Loucy (cell line): Measurements from ENCODE around the gene NEURL4.

Source experiments
- H2AFZ ChIP-seq: fragments of 200-600 bp; sonication (generic); 2 replicates; pipeline ENCODE4 v1.6.0; 2016; ENCODE audit warnings: antibody characterized with exemption, mild to moderate bottlenecking, low read length, moderate library complexity
- H3F3A ChIP-seq: fragments of 200-600 bp; 2 replicates; pipeline ENCODE4 v1.6.0; 2016; ENCODE audit warnings: antibody characterized with exemption, low read depth, mild to moderate bottlenecking
- H3K27me3 ChIP-seq: fragments of 200-600 bp; sonication (generic); 2 replicates; pipeline ENCODE4 v1.6.1; 2014; ENCODE audit warnings: low read length, mild to moderate bottlenecking; ENCODE audit not compliant: insufficient read depth, poor library complexity, severe bottlenecking
- H3K36me3 ChIP-seq: fragments of 200-600 bp; sonication (generic); 2 replicates; pipeline ENCODE4 v1.6.1; 2016; ENCODE audit warnings: low read length; ENCODE audit not compliant: insufficient read depth
- H3K4me1 ChIP-seq: fragments of 200-600 bp; sonication (generic); 2 replicates; pipeline ENCODE4 v1.5.1; 2014; ENCODE audit warnings: low read length, mild to moderate bottlenecking; ENCODE audit not compliant: insufficient read depth, poor library complexity, severe bottlenecking
- H3K4me2 ChIP-seq: fragments of 200-600 bp; sonication (generic); 2 replicates; pipeline ENCODE4 v1.6.0; 2014; ENCODE audit warnings: antibody characterized with exemption, low read length, low read depth, mild to moderate bottlenecking; ENCODE audit not compliant: poor library complexity, severe bottlenecking
- H3K4me3 ChIP-seq: fragments of 200-600 bp; sonication (generic); 2 replicates; pipeline ENCODE4 v1.5.1; 2014; ENCODE audit warnings: low read length, mild to moderate bottlenecking, mixed read lengths; ENCODE audit not compliant: poor library complexity, severe bottlenecking
- H3K79me2 ChIP-seq: fragments of 200-600 bp; sonication (generic); 2 replicates; pipeline ENCODE4 v1.6.1; 2014; ENCODE audit warnings: low read length; ENCODE audit not compliant: insufficient read depth
- H3K9ac ChIP-seq: fragments of 200-600 bp; sonication (generic); 2 replicates; pipeline ENCODE4 v1.6.0; 2014; ENCODE audit warnings: mild to moderate bottlenecking, low read depth, low read length, moderate library complexity; ENCODE audit not compliant: poor library complexity, severe bottlenecking
- H3K9me2 ChIP-seq: fragments of 200-600 bp; sonication (generic); replicated peaks from 2 replicates; pipeline ENCODE4 v1.6.1; 2016; ENCODE audit warnings: low read depth, low read length, mixed read lengths
- H3K9me3 ChIP-seq: fragments of 200-600 bp; sonication (generic); 2 replicates; pipeline ENCODE4 v1.6.1; 2014; ENCODE audit warnings: mild to moderate bottlenecking, antibody characterized with exemption, low read length, low read depth; ENCODE audit not compliant: insufficient read depth
- H4K20me1 ChIP-seq: fragments of 200-600 bp; sonication (generic); 2 replicates; pipeline ENCODE4 v1.6.0; 2014; ENCODE audit warnings: antibody characterized with exemption, low read length, mild to moderate bottlenecking; ENCODE audit not compliant: insufficient read depth, poor library complexity, severe bottlenecking
- EZH2phosphoT487 ChIP-seq: fragments of 200-600 bp; IDR thresholded peaks from 2 replicates; pipeline ENCODE4 v1.6.1; 2018; ENCODE audit warnings: antibody characterized with exemption, mild to moderate bottlenecking, moderate library complexity, borderline replicate concordance
- TF ChIP-seq, protein P1 (sequence below): fragments of 200-600 bp; sonication (generic); conservative IDR thresholded peaks from 2 replicates; pipeline ENCODE4 v1.5.1; 2014; ENCODE audit warnings: mild to moderate bottlenecking, antibody characterized with exemption, low read length

NEURL4 gene

DNA sequence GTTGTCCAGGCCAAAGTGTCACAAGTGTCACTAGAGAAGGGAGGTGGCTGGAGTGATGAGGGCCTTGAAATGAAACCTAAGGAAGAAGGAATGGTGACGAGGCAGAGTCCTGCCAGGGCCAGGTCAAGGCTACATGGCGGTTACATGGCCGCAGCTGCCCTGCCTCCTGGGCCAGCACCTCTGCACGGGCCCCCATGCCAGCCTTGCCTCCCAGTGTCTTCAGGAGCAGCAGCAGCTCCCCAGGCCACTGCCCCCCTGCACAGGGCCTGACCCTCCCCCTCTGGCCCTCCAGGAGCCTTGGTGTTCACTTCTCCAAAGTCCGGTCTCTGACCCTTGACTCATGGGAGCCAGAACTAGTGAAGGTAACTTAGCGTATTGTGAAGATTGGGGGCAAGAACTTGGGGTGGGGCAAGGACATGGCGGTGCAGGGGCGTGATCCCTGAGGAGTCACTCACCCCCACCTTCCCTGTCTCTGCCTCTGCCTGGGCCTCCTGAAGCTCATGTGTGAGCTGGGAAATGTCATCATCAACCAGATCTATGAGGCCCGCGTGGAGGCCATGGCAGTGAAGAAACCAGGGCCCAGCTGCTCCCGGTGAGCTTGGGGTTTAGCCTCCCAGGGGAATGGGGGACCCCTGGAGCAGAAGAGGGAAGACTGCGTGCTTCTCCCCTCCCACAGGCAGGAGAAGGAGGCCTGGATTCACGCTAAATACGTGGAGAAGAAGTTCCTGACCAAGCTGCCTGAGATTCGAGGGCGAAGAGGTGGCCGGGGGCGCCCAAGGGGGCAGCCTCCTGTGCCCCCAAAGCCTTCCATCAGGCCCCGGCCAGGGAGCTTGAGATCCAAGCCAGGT lies 18.7 kb upstream of the NEURL4 start:
- H3K4me2 ChIP-seq: no peak overlapping the region
- H3F3A ChIP-seq: no peaks in the 10 kb centered on the region
- H4K20me1 ChIP-seq: peaks cover 17% of the 10 kb centered on the region
- no peaks in the 10 kb centered on the region for H3K4me1 ChIP-seq
- H3K9me3 ChIP-seq: no peaks in the 10 kb centered on the region
- H3K4me3 ChIP-seq: no peak overlapping the region
- H3K27me3 ChIP-seq: no peaks in the 10 kb centered on the region
- TF ChIP-seq, protein P1, sequence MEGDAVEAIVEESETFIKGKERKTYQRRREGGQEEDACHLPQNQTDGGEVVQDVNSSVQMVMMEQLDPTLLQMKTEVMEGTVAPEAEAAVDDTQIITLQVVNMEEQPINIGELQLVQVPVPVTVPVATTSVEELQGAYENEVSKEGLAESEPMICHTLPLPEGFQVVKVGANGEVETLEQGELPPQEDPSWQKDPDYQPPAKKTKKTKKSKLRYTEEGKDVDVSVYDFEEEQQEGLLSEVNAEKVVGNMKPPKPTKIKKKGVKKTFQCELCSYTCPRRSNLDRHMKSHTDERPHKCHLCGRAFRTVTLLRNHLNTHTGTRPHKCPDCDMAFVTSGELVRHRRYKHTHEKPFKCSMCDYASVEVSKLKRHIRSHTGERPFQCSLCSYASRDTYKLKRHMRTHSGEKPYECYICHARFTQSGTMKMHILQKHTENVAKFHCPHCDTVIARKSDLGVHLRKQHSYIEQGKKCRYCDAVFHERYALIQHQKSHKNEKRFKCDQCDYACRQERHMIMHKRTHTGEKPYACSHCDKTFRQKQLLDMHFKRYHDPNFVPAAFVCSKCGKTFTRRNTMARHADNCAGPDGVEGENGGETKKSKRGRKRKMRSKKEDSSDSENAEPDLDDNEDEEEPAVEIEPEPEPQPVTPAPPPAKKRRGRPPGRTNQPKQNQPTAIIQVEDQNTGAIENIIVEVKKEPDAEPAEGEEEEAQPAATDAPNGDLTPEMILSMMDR: no peak
- TF ChIP-seq EZH2phosphoT487: no peak
- H3K79me2 ChIP-seq: no peaks in the 10 kb centered on the region
- H3K9me2 ChIP-seq: no peaks in the 10 kb centered on the region
- H3K9ac ChIP-seq: no peak overlapping the region
- H2AFZ ChIP-seq: no peak overlapping the region
- H3K36me3 ChIP-seq: peaks cover 33% of the 10 kb centered on the region; the same call in 1 of the 2 replicates

DNA sequence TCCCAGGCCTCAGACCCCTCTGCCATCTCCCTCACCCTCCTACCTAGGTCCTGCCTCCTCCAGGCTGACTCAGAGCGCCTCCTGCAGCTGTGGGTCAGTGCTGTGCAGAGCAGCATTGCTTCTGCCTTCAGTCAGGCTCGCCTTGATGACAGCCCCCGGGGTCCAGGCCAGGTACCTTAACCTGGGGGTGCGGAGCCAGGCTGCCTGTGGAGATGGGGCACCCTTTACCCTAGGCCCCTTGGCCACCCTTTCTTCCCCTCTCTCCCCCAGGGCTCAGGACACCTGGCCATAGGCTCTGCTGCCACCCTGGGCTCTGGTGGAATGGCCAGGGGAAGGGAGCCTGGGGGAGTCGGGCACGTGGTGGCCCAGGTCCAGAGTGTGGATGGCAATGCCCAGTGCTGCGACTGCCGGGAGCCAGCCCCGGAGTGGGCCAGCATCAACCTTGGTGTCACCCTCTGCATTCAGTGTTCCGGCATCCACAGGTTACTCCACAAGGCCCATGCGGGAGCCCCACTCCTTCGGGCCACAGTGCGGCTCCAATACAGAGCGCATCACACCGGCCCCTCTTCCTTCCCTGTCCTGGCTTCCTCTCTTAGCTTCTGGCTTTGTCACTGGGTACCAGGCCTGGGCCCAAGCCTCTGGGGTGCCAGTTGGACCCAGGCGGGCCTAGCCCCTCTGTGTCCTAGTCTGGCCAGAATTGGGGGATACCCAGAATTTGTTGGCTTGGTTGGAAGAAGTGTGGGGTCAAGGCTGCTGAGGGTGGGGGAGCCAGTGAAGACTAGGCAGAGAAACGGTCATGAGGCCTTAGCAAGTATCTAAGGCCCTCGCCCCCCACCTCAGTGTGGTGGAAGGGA lies 17.9 kb upstream of the NEURL4 start:
- TF ChIP-seq, protein P1: no peak
- no peak for TF ChIP-seq EZH2phosphoT487

DNA sequence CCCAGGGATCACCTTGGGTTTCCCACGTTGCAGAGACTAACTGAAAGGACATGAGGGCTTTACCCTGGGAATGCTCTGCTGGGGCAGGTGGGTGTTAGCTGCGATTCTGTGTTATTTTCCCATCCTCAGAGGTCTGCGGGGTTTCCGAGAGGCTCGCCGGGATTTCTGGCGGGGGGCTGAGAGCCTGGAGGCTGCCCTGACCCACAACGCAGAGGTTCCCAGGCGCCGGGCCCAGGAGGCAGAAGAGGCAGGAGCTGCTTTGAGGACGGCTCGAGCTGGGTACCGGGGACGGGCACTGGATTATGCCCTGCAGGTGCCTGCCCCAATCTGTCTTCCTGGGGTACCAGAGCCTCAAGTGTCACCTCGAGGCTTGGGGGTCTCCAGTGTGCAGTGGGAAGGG lies 14.1 kb upstream of the NEURL4 start:
- Histone ChIP-seq H2AFZ (no peak overlapping the region), H3K9me2 (no peaks in the 10 kb centered on the region), H3K9ac (no peak overlapping the region), H3K9me3 (no peaks in the 10 kb centered on the region), H3K4me3 (no peak overlapping the region), H3K4me1 (peaks cover 13% of the 10 kb centered on the region), H3K27me3 (no peaks in the 10 kb centered on the region), H4K20me1 (peaks cover 50% of the 10 kb centered on the region), H3F3A (no peaks in the 10 kb centered on the region), H3K4me2 (no peak overlapping the region), H3K36me3 (peaks cover 38% of the 10 kb centered on the region; the same call in 1 of the 2 replicates), H3K79me2 (peaks cover 38% of the 10 kb centered on the region)
- no peak for TF ChIP-seq EZH2phosphoT487
- TF ChIP-seq, protein P1: no peak

More for the DNA sequence above, 17.9 kb upstream of the NEURL4 start:
- peaks cover 17% of the 10 kb centered on the region for H4K20me1 ChIP-seq
- H3K36me3 ChIP-seq: peaks cover 34% of the 10 kb centered on the region; the same call in 1 of the 2 replicates
- no peak overlapping the region for H2AFZ ChIP-seq
- no peak overlapping the region for H3K9ac ChIP-seq
- H3K79me2 ChIP-seq: peaks cover 3% of the 10 kb centered on the region; the same call in 1 of the 2 replicates
- H3F3A ChIP-seq: no peaks in the 10 kb centered on the region
- no peaks in the 10 kb centered on the region for H3K4me1 ChIP-seq
- no peak overlapping the region for H3K4me3 ChIP-seq
- H3K9me2 ChIP-seq: no peaks in the 10 kb centered on the region
- H3K9me3 ChIP-seq: no peaks in the 10 kb centered on the region
- H3K27me3 ChIP-seq: no peaks in the 10 kb centered on the region
- no peak overlapping the region for H3K4me2 ChIP-seq
